Endothelial cell of umbilical vein (primary cell): Measurements from ENCODE around the gene CENPF. TPM values are rescaled to one million over a fixed set of nuclear protein-coding genes. Genes with fewer than 3 reads are reported as not detected.

Experiments used
- BruUV-seq: library from RNA; stranded (reverse); fragments of 400-500 nt; replicated peaks from 2 replicates; lab custom pipeline; 2021; lab: Mats Ljungman, UMichigan
- CTCF ChIA-PET: fragments of 300-600, 350-600 bp; sonication (Branson Sonifier 250); formaldehyde crosslinking; loops from one replicate; lab custom pipeline; 2021; ENCODE audit warnings: antibody characterized with exemption, inconsistent platforms; lab: Charles Lee
- POLR2A ChIA-PET: fragments of 300-600, 350-600 bp; sonication (Branson Sonifier 250); formaldehyde crosslinking; loops from one replicate; lab custom pipeline; 2021; ENCODE audit warnings: antibody characterized with exemption, inconsistent platforms; lab: Charles Lee
- DNase-seq: peaks from one replicate; pipeline ENCODE4 v3.0.0-alpha.2; 2011; ENCODE audit warnings: low read depth, low spot score
- FAIRE-seq: peaks from 2 replicates; lab custom pipeline; 2011; peaks lifted over from hg19 to GRCh38; lab: Jason Lieb, UNC
- H2AFZ ChIP-seq: 2 replicates; pipeline ENCODE4 v1.6.0; 2012; ENCODE audit warnings: low read depth, low read length, control low read depth, inconsistent platforms
- H3K27ac ChIP-seq: 2 replicates; pipeline ENCODE4 v1.5.1; 2011; ENCODE audit warnings: low read depth, mild to moderate bottlenecking, control low read depth, low read length, moderate library complexity; ENCODE audit not compliant: insufficient read depth
- H3K27me3 ChIP-seq, 2 experiments: 2 replicates each; pipeline versions ENCODE4 v1.6.0 to v1.6.1; 2011; ENCODE audit warnings: low read length in 2 of 2, mixed read lengths in 1 of 2; ENCODE audit not compliant: control insufficient read depth in 2 of 2, insufficient read depth in 2 of 2
- H3K36me3 ChIP-seq, 2 experiments: 2 replicates in 1 of 2; 3 replicates in 1 of 2; pipeline ENCODE4 v1.5.1; 2011; ENCODE audit warnings: low read length in 2 of 2, mild to moderate bottlenecking in 1 of 2, moderate library complexity in 1 of 2; ENCODE audit not compliant: control insufficient read depth in 2 of 2, insufficient read depth in 2 of 2; ENCODE audit errors: extremely low read depth in 1 of 2
- H3K4me1 ChIP-seq: 3 replicates; pipeline ENCODE4 v1.5.1; 2011; ENCODE audit warnings: mild to moderate bottlenecking, low read length; ENCODE audit not compliant: control insufficient read depth, insufficient read depth; ENCODE audit errors: extremely low read depth
- H3K4me2 ChIP-seq: 2 replicates; pipeline ENCODE4 v1.6.1; 2011; ENCODE audit warnings: low read length, control low read depth, mixed read lengths; ENCODE audit not compliant: insufficient read depth
- H3K4me3 ChIP-seq, 3 experiments: fragments of 200-600 bp in 1 of 3; sonication (generic), shearing (Covaris generic) in 1 of 3; replicated peaks in 1 of 3; 2 replicates each; pipeline ENCODE4 v1.5.1; 2011 to 2016; ENCODE audit warnings: control low read depth in 3 of 3, low read length in 3 of 3, mild to moderate bottlenecking in 2 of 3, inconsistent platforms in 1 of 3, low read depth in 1 of 3, moderate library complexity in 1 of 3; ENCODE audit not compliant: insufficient read depth in 1 of 3
- H3K79me2 ChIP-seq: 2 replicates; pipeline ENCODE4 v1.6.0; 2012; ENCODE audit warnings: low read length, inconsistent platforms; ENCODE audit not compliant: control insufficient read depth, insufficient read depth
- H3K9ac ChIP-seq: replicated peaks from 2 replicates; pipeline ENCODE3; 2011; ENCODE audit warnings: low read length, control low read depth; ENCODE audit not compliant: insufficient read depth; ENCODE audit errors: extremely low read depth
- H3K9me1 ChIP-seq: replicated peaks from 3 replicates; pipeline ENCODE4 v1.6.0; 2011; ENCODE audit warnings: mild to moderate bottlenecking, low read length; ENCODE audit not compliant: control insufficient read depth, insufficient read depth; ENCODE audit errors: extremely low read depth
- H3K9me3 ChIP-seq: replicated peaks from 2 replicates; pipeline ENCODE4 v1.5.1; 2012; ENCODE audit warnings: low read length, inconsistent platforms; ENCODE audit not compliant: control insufficient read depth, insufficient read depth
- H4K20me1 ChIP-seq: replicated peaks from 2 replicates; pipeline ENCODE3; 2011; ENCODE audit warnings: mild to moderate bottlenecking, low read length; ENCODE audit not compliant: control insufficient read depth, insufficient read depth; ENCODE audit errors: extremely low read depth
- EZH2 ChIP-seq: IDR thresholded peaks from 2 replicates; pipeline ENCODE4 v1.6.1; 2012; ENCODE audit warnings: borderline replicate concordance, low read depth, mild to moderate bottlenecking, moderate library complexity, low read length, inconsistent platforms; ENCODE audit not compliant: severe bottlenecking
- FOS ChIP-seq: IDR thresholded peaks from 2 replicates; pipeline ENCODE4 v1.6.1; 2011; ENCODE audit warnings: mild to moderate bottlenecking, low read length, moderate library complexity, borderline replicate concordance; ENCODE audit not compliant: insufficient read depth
- GATA2 ChIP-seq: IDR thresholded peaks from 2 replicates; pipeline ENCODE4 v1.7.0; 2011; ENCODE audit warnings: low read depth, mild to moderate bottlenecking, moderate library complexity, mixed read lengths, low read length; ENCODE audit not compliant: insufficient read length, insufficient read depth
- JUN ChIP-seq: IDR thresholded peaks from 2 replicates; pipeline ENCODE4 v1.6.1; 2011; ENCODE audit warnings: borderline replicate concordance, low read depth; ENCODE audit not compliant: insufficient read length, insufficient read depth
- MYC ChIP-seq: IDR thresholded peaks from one replicate; pipeline ENCODE4 v1.6.1; 2011; ENCODE audit warnings: mild to moderate bottlenecking, low read depth, low read length
- POLR2A ChIP-seq: IDR thresholded peaks from 2 replicates; pipeline ENCODE4 v1.6.1; 2012; ENCODE audit warnings: low read depth, mild to moderate bottlenecking, control low read depth, low read length
- POLR2AphosphoS5 ChIP-seq: IDR thresholded peaks from 2 replicates; pipeline ENCODE4 v1.6.1; 2012; ENCODE audit warnings: low read depth, mild to moderate bottlenecking, control low read depth, low read length, moderate library complexity; ENCODE audit not compliant: insufficient read depth
- dilution Hi-C: fragments of 300-500 bp; cut with MboI; formaldehyde crosslinking; loops from one replicate; pipeline ENCODE4 v1.15.0; 2019; ENCODE audit warnings: low sequenced_read_pairs; ENCODE audit not compliant: extremely low pct_ligation_motif_present
- intact Hi-C: fragments of 100-400 bp; cut with micrococcal nuclease; formaldehyde crosslinking; loops from one replicate; pipeline ENCODE4 v1.10.0; 2022
- polyA plus RNA-seq, 4 experiments: library from polyadenylated mRNA; depleted of rRNA in 3 of 4; stranded (reverse) in 3 of 4; unstranded in 1 of 4; fragments of >200 nt; gene quantifications; 2 replicates each; pipeline versions ENCODE4 v1.2.1 to v1.2.3, GENCODE V29; 2011 to 2012; ENCODE audit warnings: missing spikeins in 1 of 4
- total RNA-seq: library from RNA; stranded (reverse); gene quantifications from 2 replicates; pipeline ENCODE4 v1.2.3, GENCODE V29; 2021
- TF ChIP-seq, protein P1 (sequence below): IDR thresholded peaks from 2 replicates; pipeline ENCODE4 v1.6.1; 2011; ENCODE audit not compliant: insufficient read depth, insufficient read length
- TF ChIP-seq, protein P2 (sequence below), 2 donors: IDR thresholded peaks; 1 replicate in 1 of 2; 2 replicates in 1 of 2; pipeline ENCODE4 v1.5.1; 2011; ENCODE audit warnings: low read length in 2 of 2, mild to moderate bottlenecking in 2 of 2, moderate library complexity in 2 of 2, control low read depth in 1 of 2, inconsistent platforms in 1 of 2, low read depth in 1 of 2; ENCODE audit not compliant: insufficient read depth in 1 of 2; ENCODE audit errors: extremely low read depth in 1 of 2

Gene CENPF
- total and polyA plus RNA-seq, 2 donors (not counting 3 experiments of a cell fraction or from before 2014, with no cell fraction given) = 6.4 to 66.2 TPM

GRCh38 chr1:214666674-214667073 lies 63.7 kb downstream of the CENPF start:
- ChIA-PET CTCF (interaction anchor here (1.2 kb wide), 1 partner anchor 857 kb away, joined by 3 read pairs; no protein-coding TSS in a partner anchor), POLR2A (no interaction called here)
- Histone ChIP-seq H3K27ac (no peak overlapping the region), H3K36me3 (peaks cover 0 to 4% of the 10 kb centered on the region in 2 experiments), H3K9me1 (no peaks in the 10 kb centered on the region), H3K9me3 (no peaks in the 10 kb centered on the region), H3K4me3 (no peak overlapping the region), H3K79me2 (no peaks in the 10 kb centered on the region), H3K9ac (no peak overlapping the region), H3K4me2 (no peak overlapping the region), H3K27me3 (no peaks in the 10 kb centered on the region), H3K4me1 (no peaks in the 10 kb centered on the region), H2AFZ (no peak overlapping the region), H4K20me1 (no peaks in the 10 kb centered on the region)
- BruUV-seq = no TSS peak
- dilution Hi-C loops (no loop called here), intact Hi-C loops (no loop called here)
- no peak for DNase-seq
- TF ChIP-seq, protein P1, sequence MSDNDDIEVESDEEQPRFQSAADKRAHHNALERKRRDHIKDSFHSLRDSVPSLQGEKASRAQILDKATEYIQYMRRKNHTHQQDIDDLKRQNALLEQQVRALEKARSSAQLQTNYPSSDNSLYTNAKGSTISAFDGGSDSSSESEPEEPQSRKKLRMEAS = no peak
- TF ChIP-seq, protein P2, sequence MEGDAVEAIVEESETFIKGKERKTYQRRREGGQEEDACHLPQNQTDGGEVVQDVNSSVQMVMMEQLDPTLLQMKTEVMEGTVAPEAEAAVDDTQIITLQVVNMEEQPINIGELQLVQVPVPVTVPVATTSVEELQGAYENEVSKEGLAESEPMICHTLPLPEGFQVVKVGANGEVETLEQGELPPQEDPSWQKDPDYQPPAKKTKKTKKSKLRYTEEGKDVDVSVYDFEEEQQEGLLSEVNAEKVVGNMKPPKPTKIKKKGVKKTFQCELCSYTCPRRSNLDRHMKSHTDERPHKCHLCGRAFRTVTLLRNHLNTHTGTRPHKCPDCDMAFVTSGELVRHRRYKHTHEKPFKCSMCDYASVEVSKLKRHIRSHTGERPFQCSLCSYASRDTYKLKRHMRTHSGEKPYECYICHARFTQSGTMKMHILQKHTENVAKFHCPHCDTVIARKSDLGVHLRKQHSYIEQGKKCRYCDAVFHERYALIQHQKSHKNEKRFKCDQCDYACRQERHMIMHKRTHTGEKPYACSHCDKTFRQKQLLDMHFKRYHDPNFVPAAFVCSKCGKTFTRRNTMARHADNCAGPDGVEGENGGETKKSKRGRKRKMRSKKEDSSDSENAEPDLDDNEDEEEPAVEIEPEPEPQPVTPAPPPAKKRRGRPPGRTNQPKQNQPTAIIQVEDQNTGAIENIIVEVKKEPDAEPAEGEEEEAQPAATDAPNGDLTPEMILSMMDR (IDR thresholded peaks at IDR 0.05; ENCODE audit: extremely low read depth in 1 of 2, insufficient read depth in 1 of 2, low read depth in 1 of 2, low read length in 2 of 2) = no peak
- TF ChIP-seq POLR2A (no peak), EZH2 (no peak), JUN (no peak), POLR2AphosphoS5 (no peak), MYC (no peak), FOS (no peak), GATA2 (no peak)
- FAIRE-seq = no peak
